HepG2 (cell line): ENCODE results near the gene PHF8. TPM values are rescaled to one million over a fixed set of nuclear protein-coding genes. Genes with fewer than 3 reads are reported as not detected.

Experiments used
- ATAC-seq: fragments of 200-7000 bp; cut with Tn5 transposase; 3 replicates; pipeline ENCODE4 v1.9.1; 2020; ENCODE audit warnings: mild to moderate bottlenecking, moderate library complexity
- BruUV-seq: library from RNA; stranded (reverse); fragments of 400-500 nt; replicated peaks from 2 replicates; lab custom pipeline; 2021; lab: Mats Ljungman, UMichigan
- CTCF ChIA-PET: fragments of 300-600 bp; formaldehyde crosslinking; extraction: SDS; loops from one replicate; lab custom pipeline; 2021; ENCODE audit warnings: low total read pairs, inconsistent platforms, low intra/inter-chr PET ratio; lab: Yijun Ruan, JAX
- POLR2A ChIA-PET: fragments of 350-600 bp; sonication (Branson Sonifier 250); formaldehyde crosslinking; loops from one replicate; lab custom pipeline; 2020; ENCODE audit warnings: antibody characterized with exemption, inconsistent platforms; lab: Yijun Ruan, JAX
- DNase-seq: peaks from one replicate; pipeline ENCODE4 v3.0.0-alpha.2; 2015; ENCODE audit warnings: low spot score
- FAIRE-seq: peaks from 3 replicates; lab custom pipeline; 2011; peaks lifted over from hg19 to GRCh38; lab: Jason Lieb, UNC
- H2AFZ ChIP-seq: one replicate; pipeline ENCODE4 v1.6.1; 2011; ENCODE audit warnings: low read length, inconsistent platforms
- H3K27ac ChIP-seq: fragments of 300-600 bp; 3 replicates; pipeline ENCODE4 v1.8.0; 2011; ENCODE audit warnings: mixed run types, mild to moderate bottlenecking, mixed read lengths, low read length, inconsistent platforms; ENCODE audit not compliant: insufficient read depth; ENCODE audit errors: extremely low read length
- H3K27me3 ChIP-seq, 2 experiments: fragments of 200-600 bp in 1 of 2; 2 replicates in 1 of 2; 3 replicates in 1 of 2; pipeline versions ENCODE4 v1.6.0 to v1.8.0; 2011; ENCODE audit warnings: low read length in 2 of 2, mild to moderate bottlenecking in 2 of 2, moderate library complexity in 2 of 2, inconsistent platforms in 1 of 2; ENCODE audit not compliant: insufficient read depth in 2 of 2, control insufficient read depth in 1 of 2
- H3K36me3 ChIP-seq, 2 experiments: fragments of 200-600 bp in 1 of 2; replicated peaks in 1 of 2; 2 replicates in 1 of 2; 3 replicates in 1 of 2; pipeline versions ENCODE4 v1.5.1 to v1.8.0; 2011; ENCODE audit warnings: low read length in 2 of 2, inconsistent platforms in 1 of 2; ENCODE audit not compliant: insufficient read depth in 2 of 2, control insufficient read depth in 1 of 2
- H3K4me1 ChIP-seq: 2 replicates; pipeline ENCODE4 v1.5.1; 2012; ENCODE audit warnings: low read length, inconsistent platforms; ENCODE audit not compliant: insufficient read depth
- H3K4me2 ChIP-seq: 2 replicates; pipeline ENCODE4 v1.6.0; 2011; ENCODE audit warnings: low read depth, low read length, inconsistent platforms
- H3K4me3 ChIP-seq, 3 experiments: fragments of 200-600 bp in 1 of 3; sonication (generic), shearing (Covaris generic) in 1 of 3; replicated peaks in 1 of 3; 2 replicates each; pipeline ENCODE4 v1.5.1; 2011 to 2016; ENCODE audit warnings: low read length in 3 of 3, inconsistent platforms in 2 of 3, low read depth in 2 of 3, mild to moderate bottlenecking in 2 of 3, control low read depth in 1 of 3, mixed read lengths in 1 of 3; ENCODE audit not compliant: insufficient read depth in 1 of 3
- H3K79me2 ChIP-seq: one replicate; pipeline ENCODE4 v1.6.1; 2011; ENCODE audit warnings: low read length, inconsistent platforms; ENCODE audit not compliant: insufficient read depth
- H3K9ac ChIP-seq: 2 replicates; pipeline ENCODE4 v1.6.0; 2011; ENCODE audit warnings: mild to moderate bottlenecking, low read depth, low read length, inconsistent platforms; ENCODE audit not compliant: insufficient read depth
- H3K9me3 ChIP-seq: 2 replicates; pipeline ENCODE4 v1.5.1; 2012; ENCODE audit warnings: mild to moderate bottlenecking, low read length
- H4K20me1 ChIP-seq: 2 replicates; pipeline ENCODE4 v1.6.0; 2011; ENCODE audit warnings: inconsistent platforms, mild to moderate bottlenecking, low read length, moderate library complexity; ENCODE audit not compliant: insufficient read depth
- AKAP8 ChIP-seq: sonication (generic); formaldehyde crosslinking; IDR thresholded peaks from 2 replicates; pipeline ENCODE4 v1.5.1; 2020; ENCODE audit warnings: mild to moderate bottlenecking, missing genetic modification reagents
- BORCS8-MEF2B ChIP-seq: sonication (generic); formaldehyde crosslinking; IDR thresholded peaks from 2 replicates; pipeline ENCODE4 v1.8.0; 2022; ENCODE audit warnings: mild to moderate bottlenecking, missing genetic modification reagents
- CBX5 ChIP-seq: sonication (generic); formaldehyde crosslinking; IDR thresholded peaks from 2 replicates; pipeline ENCODE4 v1.4.0; 2020; ENCODE audit warnings: missing genetic modification reagents, borderline replicate concordance
- NR2F6 ChIP-seq, 2 experiments: IDR thresholded peaks; 2 replicates each; pipeline ENCODE4 v1.6.1; 2016; ENCODE audit warnings: antibody characterized with exemption in 1 of 2, mild to moderate bottlenecking in 1 of 2
- RBAK ChIP-seq: sonication (generic); formaldehyde crosslinking; IDR thresholded peaks from 2 replicates; pipeline ENCODE4 v1.5.1; 2020; ENCODE audit warnings: mild to moderate bottlenecking, missing genetic modification reagents
- SAP130 ChIP-seq: IDR thresholded peaks from 2 replicates; pipeline ENCODE4 v1.6.1; 2016; ENCODE audit warnings: low read depth
- ZBTB20 ChIP-seq: sonication (generic); formaldehyde crosslinking; IDR thresholded peaks from 2 replicates; pipeline ENCODE4 v1.8.1; 2023; ENCODE audit warnings: missing genetic modification reagents, low read depth, mild to moderate bottlenecking, borderline replicate concordance
- ZEB1 ChIP-seq: IDR thresholded peaks from 2 replicates; pipeline ENCODE4 v1.6.1; 2012; ENCODE audit warnings: mild to moderate bottlenecking, low read depth, inconsistent platforms; ENCODE audit not compliant: insufficient replicate concordance
- ZFP62 ChIP-seq: sonication (generic); formaldehyde crosslinking; IDR thresholded peaks from 2 replicates; pipeline ENCODE4 v1.4.0; 2020; ENCODE audit warnings: missing genetic modification reagents
- ZNF441 ChIP-seq: sonication (generic); formaldehyde crosslinking; IDR thresholded peaks from 2 replicates; pipeline ENCODE4 v1.7.0; 2021; ENCODE audit warnings: missing genetic modification reagents, borderline replicate concordance
- ZNF703 ChIP-seq: sonication (generic); formaldehyde crosslinking; IDR thresholded peaks from 2 replicates; pipeline ENCODE4 v1.5.1; 2020; ENCODE audit warnings: missing genetic modification reagents, mild to moderate bottlenecking, moderate library complexity, borderline replicate concordance
- ZNF776 ChIP-seq: sonication (generic); formaldehyde crosslinking; IDR thresholded peaks from 2 replicates; pipeline ENCODE4 v1.4.0; 2020; ENCODE audit warnings: mild to moderate bottlenecking, missing genetic modification reagents
- ZZZ3 ChIP-seq: sonication (generic); formaldehyde crosslinking; IDR thresholded peaks from 2 replicates; pipeline ENCODE4 v1.4.0; 2020; ENCODE audit warnings: missing genetic modification reagents, mild to moderate bottlenecking, borderline replicate concordance
- WGBS: methylation state at CpG from one replicate; pipeline ENCODE4 v1.1.6; 2017; ENCODE audit warnings: low lambda C conversion rate; 5-methylcytosine and 5-hydroxymethylcytosine counted together
- in situ Hi-C: cut with HindIII; loops from 2 replicates; pipeline ENCODE4 v1.10.0; 2017; ENCODE audit warnings: low pct_unique_long_range_greater_than_20kb; ENCODE audit not compliant: extremely low pct_ligation_motif_present
- intact Hi-C: fragments of 100-400 bp; cut with micrococcal nuclease; formaldehyde crosslinking; loops from one replicate; pipeline ENCODE4 v1.10.0; 2022; ENCODE audit not compliant: unreplicated experiment
- polyA plus RNA-seq, 8 experiments: library from polyadenylated mRNA; depleted of rRNA in 3 of 8; stranded (reverse) in 7 of 8; unstranded in 1 of 8; fragments of >200 nt; fragmentation: Illumina TruSeq in 4 of 8; extraction: Trizol in 4 of 8; gene quantifications; 2 replicates each; pipeline versions ENCODE4 v1.2.1 to v1.2.3, GENCODE V29; 2011 to 2016; ENCODE audit warnings: low read depth in 4 of 8, missing spikeins in 1 of 8, mixed read lengths in 1 of 8; ENCODE audit not compliant: insufficient read depth in 1 of 8
- total RNA-seq, 5 experiments: library from RNA; depleted of rRNA; stranded (reverse); fragments of >200 nt; fragmentation: Illumina TruSeq; extraction: Trizol; gene quantifications; 2 replicates each; pipeline ENCODE4 v1.2.3, GENCODE V29; 2016; ENCODE audit warnings: low read depth in 1 of 5
- TF ChIP-seq, protein P1 (sequence below): sonication (generic); formaldehyde crosslinking; IDR thresholded peaks from 2 replicates; pipeline ENCODE4 v1.4.0; 2020; ENCODE audit warnings: missing genetic modification reagents, borderline replicate concordance

The PHF8 gene
- total and polyA plus RNA-seq, 2 of the 13 experiments (the other 11 are each of a cell fraction or from before 2014, with no cell fraction given): 15.5 to 19.1 TPM

DNA sequence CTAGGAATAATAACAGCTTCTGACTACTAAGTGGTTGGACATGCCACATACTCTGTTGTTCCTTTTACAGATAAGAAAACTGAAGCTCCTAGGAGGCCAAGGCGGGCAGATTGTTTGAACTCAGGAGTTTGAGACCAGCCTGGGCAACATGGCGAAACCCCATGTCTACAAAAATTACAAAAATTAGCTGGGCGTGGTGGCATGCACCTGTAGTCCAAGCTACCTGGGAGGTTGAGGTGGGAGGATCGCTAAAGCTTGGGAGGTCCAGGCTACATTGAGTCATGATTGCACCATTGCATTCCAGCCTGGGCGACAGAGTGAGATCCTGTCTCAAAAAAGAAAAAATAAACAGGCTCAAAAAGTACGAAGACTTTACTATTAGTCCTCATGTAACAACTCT is 30.6 kb upstream of the PHF8 start:
- no peak overlapping the region for H3K9ac ChIP-seq
- H3K79me2 ChIP-seq: no peaks in the 10 kb centered on the region
- no peak for DNase-seq
- no peaks in the 10 kb centered on the region for H3K4me1 ChIP-seq
- POLR2A ChIA-PET: no interaction called here
- H3K9me3 ChIP-seq: no peaks in the 10 kb centered on the region
- no peaks in the 10 kb centered on the region for H3K27me3 ChIP-seq
- CTCF ChIA-PET: no interaction called here
- intact Hi-C loops: no loop called here
- H4K20me1 ChIP-seq: no peaks in the 10 kb centered on the region
- no peak overlapping the region for H3K4me3 ChIP-seq
- H3K4me2 ChIP-seq: no peak overlapping the region
- no peak for TF ChIP-seq ZZZ3 (CRISPR knock-in tag)
- TF ChIP-seq BORCS8-MEF2B (CRISPR knock-in tag): no peak
- TF ChIP-seq RBAK (CRISPR knock-in tag): no peak
- TF ChIP-seq ZNF441 (CRISPR knock-in tag): no peak
- no peak for TF ChIP-seq ZFP62 (CRISPR knock-in tag)
- TF ChIP-seq NR2F6 (IDR thresholded peaks at IDR 0.05): no peak
- no peak for TF ChIP-seq NR2F6 (CRISPR knock-in tag; IDR thresholded peaks at IDR 0.05)
- TF ChIP-seq, protein P1, sequence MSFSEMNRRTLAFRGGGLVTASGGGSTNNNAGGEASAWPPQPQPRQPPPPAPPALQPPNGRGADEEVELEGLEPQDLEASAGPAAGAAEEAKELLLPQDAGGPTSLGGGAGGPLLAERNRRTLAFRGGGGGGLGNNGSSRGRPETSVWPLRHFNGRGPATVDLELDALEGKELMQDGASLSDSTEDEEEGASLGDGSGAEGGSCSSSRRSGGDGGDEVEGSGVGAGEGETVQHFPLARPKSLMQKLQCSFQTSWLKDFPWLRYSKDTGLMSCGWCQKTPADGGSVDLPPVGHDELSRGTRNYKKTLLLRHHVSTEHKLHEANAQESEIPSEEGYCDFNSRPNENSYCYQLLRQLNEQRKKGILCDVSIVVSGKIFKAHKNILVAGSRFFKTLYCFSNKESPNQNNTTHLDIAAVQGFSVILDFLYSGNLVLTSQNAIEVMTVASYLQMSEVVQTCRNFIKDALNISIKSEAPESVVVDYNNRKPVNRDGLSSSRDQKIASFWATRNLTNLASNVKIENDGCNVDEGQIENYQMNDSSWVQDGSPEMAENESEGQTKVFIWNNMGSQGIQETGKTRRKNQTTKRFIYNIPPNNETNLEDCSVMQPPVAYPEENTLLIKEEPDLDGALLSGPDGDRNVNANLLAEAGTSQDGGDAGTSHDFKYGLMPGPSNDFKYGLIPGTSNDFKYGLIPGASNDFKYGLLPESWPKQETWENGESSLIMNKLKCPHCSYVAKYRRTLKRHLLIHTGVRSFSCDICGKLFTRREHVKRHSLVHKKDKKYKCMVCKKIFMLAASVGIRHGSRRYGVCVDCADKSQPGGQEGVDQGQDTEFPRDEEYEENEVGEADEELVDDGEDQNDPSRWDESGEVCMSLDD (CRISPR knock-in tag): no peak
- TF ChIP-seq AKAP8 (CRISPR knock-in tag): no peak
- TF ChIP-seq CBX5 (CRISPR knock-in tag): no peak
- TF ChIP-seq SAP130 (CRISPR knock-in tag): no peak
- TF ChIP-seq ZNF776: no peak
- TF ChIP-seq ZNF703 (CRISPR knock-in tag): no peak
- no peak for TF ChIP-seq ZBTB20
- no peak for TF ChIP-seq ZEB1
- FAIRE-seq: no peak
- 96% methylated on average over 5 of the region's 6 CpGs for WGBS
- no TSS peak for BruUV-seq
- no peak for ATAC-seq
- in situ Hi-C loops: no loop called here
- no peak overlapping the region for H3K27ac ChIP-seq
- no peaks in the 10 kb centered on the region for H3K36me3 ChIP-seq
- H2AFZ ChIP-seq: no peak overlapping the region
